ENCODE data around the gene CACNA1G.

GRCh38 chr17:50660887-50661345, 100.4 kb downstream of the CACNA1G start:
- TF ChIP-seq CTCF (IDR thresholded peaks at IDR 0.05) (no peak), POLR2A (IDR thresholded peaks at IDR 0.05) (no peak)

Data from esophagus squamous epithelium (tissue), 4 donors.